ENCODE results near the gene RNF148. TPM values are rescaled to one million over a fixed set of nuclear protein-coding genes. Genes with fewer than 3 reads are reported as not detected.

The RNF148 gene
- under 1 TPM; under 0.01 to 0.34 TPM for total RNA-seq

GRCh38 chr7:122702872-122703510 lies at the start of gene RNF148:
Gene RNF148 (minus strand): TSS chr7:122702922. CDS start chr7:122702750, 172 bp downstream.

GRCh38 chr7:122699017-122699416 lies 3.7 kb downstream of the RNF148 start, which contains the start of gene RNF133:
Gene RNF133 (minus strand): TSS chr7:122699117. CDS start chr7:122698918, 199 bp downstream.

Small RNA genes lying within 50 kb of the gene (small RNA-seq; reads per million reads assigned to genes)
- 0 reads per million in 2 donors for gene AC006463.1

Other genes starting within 250 kb of the RNF148 start
- gene RNF133, start 3.8 kb downstream of the RNF148 start, total RNA-seq, result under 1 TPM; 0.33 to 0.34 TPM
- gene CADPS2, start 183.5 kb upstream of the RNF148 start, total RNA-seq, result 1 to 10 TPM; 3.0 to 8.9 TPM